ENCODE measurements around the gene GSTA4.

GSTA4 gene, protein sequence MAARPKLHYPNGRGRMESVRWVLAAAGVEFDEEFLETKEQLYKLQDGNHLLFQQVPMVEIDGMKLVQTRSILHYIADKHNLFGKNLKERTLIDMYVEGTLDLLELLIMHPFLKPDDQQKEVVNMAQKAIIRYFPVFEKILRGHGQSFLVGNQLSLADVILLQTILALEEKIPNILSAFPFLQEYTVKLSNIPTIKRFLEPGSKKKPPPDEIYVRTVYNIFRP

DNA sequence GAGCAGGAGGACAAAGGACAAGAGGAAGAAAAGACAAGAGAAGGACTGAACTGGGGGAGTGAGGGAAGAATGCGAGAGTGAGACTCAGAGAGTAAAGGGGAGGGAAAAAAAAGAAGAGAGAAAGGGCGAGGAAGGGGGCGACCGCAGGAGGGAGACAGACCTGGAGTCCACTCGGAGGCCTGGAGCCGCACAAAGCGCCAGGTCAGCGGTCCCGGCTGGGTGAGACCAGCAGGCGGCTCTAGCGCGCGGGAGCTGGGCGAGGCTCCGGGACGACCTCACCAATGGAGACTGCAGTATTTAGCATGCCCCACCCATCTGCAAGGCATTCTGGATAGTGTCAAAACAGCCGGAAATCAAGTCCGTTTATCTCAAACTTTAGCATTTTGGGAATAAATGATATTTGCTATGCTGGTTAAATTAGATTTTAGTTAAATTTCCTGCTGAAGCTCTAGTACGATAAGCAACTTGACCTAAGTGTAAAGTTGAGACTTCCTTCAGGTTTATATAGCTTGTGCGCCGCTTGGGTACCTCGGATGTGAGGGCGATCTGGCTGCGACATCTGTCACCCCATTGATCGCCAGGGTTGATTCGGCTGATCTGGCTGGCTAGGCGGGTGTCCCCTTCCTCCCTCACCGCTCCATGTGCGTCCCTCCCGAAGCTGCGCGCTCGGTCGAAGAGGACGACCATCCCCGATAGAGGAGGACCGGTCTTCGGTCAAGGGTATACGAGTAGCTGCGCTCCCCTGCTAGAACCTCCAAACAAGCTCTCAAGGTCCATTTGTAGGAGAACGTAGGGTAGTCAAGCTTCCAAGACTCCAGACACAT is at the start of gene GSTA4:
TSS of gene GSTA4 (minus strand) at position 196 of the 824 bp plus-strand sequence. CDS start 1,041 bp downstream, outside the sequence.
- peak; percentile 99 for DNase-seq

DNA sequence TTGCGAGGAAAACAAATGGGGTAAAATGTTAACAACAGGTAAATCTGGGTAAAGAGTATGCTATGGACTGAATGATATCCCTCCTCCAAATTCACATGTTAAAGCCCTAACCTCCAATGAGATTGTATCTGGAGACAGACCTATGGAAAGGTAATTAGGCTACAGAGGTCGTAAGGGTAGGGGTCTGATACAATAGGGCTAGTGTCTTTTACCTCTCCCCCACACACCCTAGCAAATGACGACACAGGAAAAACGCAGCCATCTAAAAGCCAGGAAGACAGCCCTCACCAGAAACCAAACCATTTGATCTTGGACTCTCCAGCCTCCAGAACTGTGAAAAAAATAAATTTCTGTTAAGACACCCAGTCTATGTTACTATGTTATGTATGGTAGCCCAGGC is 49.5 kb upstream of the GSTA4 start:
- no peak for DNase-seq

DNA sequence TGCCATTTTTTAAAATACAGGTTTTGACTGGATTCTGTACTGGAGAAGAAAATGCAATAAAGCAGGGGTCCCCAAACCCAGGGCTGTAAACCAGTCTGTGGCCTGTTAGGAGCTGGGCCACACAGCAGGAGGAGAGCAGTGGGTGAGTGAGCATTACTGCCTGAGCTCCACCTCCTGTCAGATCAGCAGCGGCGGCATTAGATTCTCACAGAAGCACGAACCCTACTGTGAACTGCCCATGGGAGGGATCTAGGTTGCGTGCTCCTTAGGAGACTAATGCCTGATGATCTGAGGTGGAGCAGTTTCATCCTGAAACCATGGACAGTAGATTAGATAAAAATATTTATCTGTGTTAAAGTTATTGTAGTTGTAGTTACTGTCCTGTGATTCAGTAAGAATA is 49.0 kb upstream of the GSTA4 start:
- peak; percentile 80 for DNase-seq

DNA sequence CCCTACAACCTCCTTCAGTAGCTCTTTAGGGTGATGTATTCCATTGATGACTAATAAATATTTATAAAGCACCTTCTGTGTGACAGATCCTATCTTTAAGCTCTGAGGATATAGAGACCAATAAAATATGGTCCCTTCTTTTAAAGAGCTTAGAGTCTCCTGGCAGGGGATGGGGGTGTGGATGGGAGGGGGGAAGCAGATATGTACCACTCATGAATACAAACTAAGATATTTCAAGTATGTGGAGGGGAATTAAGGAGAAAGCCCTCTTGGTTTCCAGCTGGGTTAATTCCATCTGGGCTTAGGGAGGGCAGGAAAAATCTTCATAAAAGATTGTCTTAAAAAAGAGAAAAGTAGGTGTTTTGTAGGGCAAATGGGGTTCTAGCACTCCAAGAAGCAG is 48.5 kb upstream of the GSTA4 start:
- peak; percentile 63 for DNase-seq

DNA sequence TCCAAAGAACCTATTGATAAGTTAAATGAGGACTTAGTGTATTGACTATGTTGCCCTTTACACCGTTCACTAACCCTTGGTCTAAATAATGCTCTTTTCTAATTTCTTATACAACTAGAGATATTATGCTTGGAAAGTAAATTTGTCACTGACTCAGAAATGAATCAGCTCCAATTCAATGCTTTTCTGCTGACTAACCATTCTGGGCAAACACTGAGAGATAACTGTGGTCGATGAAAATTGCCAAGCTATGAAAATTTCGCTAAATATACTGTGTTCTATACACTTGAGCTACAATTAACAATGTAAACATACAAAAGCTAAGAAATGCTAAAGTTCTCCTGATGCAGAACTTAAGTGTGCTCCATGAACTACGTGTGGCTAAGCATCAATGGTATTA is 47.0 kb upstream of the GSTA4 start:
- DNase-seq: peak; percentile 92

DNA sequence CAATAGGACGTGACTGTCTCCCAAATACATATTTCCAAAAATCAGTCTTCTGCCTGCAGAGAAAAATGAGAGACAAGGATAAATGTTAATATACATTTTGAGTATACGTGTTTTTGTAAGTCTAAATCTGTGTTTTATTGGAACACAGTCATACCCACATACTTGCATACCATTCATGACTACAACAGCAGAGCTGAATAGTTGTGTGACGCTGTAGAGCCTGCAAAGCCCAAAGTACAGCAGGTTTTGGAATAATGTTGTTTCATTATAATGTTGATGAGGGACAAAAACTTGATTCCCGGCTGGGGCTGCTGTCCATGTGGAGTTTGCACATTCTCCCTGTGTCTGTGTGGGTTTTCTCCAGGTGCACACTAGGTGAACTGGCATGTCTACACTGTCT is 46.3 kb upstream of the GSTA4 start:
- DNase-seq: peak; percentile 67

DNA sequence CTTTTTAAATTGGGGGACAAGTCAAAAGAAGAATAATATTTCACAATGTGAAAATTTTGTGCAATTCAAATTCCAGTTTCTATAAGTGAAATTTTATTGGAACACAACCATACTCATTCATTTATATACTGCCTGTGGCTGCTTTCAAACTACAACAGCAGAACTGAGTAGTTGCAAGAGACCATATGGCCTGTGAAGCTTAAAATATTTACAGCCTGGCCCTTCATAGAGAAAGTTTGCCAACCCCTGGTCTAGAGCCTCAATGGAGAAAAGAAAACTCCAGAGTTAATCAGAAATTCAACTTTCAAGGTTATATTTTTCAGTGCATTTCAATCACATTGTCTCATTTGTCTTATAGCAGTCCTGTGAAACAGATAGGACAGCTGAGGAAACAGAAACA is 43.5 kb upstream of the GSTA4 start:
- DNase-seq: no peak

DNA sequence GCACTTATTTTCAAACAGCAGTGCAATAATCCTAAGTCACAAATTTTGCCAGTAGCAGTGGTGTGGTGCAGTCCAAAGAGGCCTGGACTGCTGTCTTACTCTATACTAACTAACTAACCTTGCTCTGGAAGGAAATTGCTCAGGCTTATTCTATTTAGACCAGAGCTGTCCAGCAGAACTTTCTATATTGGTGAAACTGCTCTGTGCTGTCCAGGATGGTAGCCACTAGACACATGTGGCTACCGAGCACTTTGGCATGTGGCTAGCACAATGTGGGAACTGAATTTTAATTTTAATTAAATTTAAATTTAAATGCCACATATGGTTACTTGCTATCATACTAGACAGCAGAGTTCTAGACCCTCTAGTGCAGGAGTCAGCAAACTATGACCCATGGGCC is 43.1 kb upstream of the GSTA4 start:
- DNase-seq: no peak

DNA sequence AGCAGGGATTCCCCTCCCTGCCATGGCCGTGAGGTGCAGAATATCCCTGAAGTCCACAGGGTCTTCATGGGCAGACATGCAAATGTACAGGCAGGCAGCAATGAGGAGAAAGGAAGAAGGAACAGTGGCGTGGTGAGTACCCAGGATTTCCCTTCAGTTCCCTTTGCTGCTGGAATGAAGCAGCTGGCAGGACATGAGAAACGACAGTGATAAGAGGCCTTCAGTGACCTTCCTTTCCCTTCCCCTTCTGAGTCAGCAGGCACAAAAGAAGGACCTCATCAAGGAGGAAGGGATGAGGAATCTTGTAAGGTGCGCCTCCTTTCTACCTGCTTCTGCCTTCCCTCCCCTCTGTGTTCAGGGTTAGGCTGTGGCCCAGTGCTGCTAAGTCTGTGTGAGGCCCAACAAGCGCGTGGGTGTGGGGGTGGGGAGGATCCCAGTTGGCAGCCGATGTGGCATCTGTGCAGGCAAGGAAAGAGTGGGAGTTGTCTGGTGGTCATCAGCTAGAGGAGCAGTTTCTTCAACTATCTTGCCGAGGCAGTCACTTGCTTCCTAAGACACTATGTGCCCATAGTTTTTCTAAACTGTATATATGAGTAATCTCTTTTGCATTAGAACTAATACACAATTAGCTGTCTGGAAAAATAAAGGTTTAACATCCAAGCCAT is 40.6 kb upstream of the GSTA4 start:
- peak; percentile 25 for DNase-seq

DNA sequence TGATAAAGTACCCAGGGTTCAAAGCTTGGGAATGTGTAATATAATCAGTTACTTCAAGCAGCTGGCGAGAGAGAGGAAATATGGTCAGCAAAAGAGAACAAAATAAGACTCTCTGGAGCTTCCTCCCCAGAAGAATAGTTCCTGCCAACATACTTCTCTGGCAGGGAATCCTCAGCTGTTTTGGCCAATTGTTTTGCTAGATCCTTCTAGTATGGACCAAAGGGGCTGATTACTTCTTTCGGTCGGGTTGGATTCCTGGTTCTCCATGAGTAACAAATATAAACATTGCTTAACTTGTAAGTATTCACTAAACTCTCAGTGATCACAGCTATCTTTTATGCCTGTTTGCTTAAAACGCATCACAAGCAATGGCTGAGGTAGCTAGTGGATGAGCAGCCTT is 38.7 kb upstream of the GSTA4 start:
- peak; percentile 67 for DNase-seq

DNA sequence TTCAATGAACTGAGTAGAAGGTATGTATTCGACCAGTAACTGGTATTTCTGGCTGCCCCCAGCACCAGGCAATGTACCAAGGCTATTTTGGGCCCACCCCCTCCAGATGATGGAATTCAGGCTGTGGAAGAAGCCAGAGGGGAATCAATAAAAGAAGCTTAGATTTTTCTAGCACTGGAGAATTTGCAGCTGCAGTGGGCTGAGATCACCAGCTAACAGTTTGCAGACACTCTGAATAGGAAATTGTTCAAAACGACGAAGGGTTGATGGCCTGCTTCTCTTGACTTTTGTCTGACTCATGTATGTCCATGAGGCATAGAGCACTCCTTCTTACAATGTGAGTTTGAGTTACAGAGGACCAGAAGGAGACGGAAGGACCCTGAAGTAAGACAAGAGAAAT is 37.8 kb upstream of the GSTA4 start:
- DNase-seq: no peak

DNA sequence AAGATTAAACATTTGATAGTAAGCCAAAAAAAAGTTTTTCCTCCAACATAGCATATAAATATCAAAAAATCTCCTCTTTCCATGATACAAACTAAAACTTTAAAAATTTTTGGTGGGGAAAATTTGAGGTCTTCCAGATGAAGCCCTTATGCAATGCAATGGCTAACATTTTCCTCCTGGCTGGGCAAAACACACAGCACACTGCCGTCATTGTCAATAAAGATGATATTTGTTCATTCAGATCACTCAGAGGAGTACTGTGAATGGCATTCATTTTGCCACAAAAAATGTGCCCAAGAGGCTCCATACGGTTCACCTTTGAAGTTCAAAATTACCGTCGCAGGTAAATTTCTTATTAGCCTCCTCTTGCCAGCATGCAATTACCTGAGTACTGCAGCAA is 36.2 kb upstream of the GSTA4 start:
- no peak for DNase-seq

DNA sequence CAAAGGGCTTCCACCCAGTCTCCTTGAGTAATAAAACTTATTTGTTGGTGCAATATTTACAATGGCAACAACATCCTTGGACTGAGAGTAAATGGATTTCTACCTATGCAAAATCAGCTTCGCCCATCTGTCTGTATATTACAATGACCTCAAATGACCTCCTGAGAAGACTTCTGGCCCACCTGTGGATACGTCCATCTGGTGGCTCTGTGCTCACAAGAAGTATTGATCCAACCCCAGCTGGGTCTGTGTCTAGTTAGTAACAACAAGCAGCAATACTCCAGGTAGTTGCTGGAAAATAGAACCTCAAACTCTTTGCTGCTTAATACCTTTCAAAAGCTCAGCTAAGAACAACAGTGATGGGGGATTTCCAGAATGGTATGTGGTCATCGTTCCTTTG is 34.7 kb upstream of the GSTA4 start:
- DNase-seq: no peak

DNA sequence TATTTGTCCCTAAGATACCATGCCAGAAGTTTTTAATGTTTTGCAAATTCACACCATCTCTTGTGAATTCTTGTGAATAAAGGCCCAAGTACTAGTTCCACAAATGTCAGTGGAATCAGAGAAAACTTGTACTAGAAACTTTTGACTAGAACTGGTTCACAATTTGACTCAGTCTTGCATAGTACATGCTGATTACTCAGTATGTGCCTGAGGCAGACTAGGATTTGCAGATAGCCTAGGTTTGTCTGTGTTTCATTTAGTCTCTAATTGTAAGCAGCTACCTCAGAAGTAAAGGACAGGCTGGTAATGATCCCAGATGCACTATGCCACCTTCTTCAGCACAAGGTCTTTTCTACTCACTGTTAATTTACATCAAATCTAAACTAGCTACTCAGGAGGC is 34.2 kb upstream of the GSTA4 start:
- no peak for DNase-seq

DNA sequence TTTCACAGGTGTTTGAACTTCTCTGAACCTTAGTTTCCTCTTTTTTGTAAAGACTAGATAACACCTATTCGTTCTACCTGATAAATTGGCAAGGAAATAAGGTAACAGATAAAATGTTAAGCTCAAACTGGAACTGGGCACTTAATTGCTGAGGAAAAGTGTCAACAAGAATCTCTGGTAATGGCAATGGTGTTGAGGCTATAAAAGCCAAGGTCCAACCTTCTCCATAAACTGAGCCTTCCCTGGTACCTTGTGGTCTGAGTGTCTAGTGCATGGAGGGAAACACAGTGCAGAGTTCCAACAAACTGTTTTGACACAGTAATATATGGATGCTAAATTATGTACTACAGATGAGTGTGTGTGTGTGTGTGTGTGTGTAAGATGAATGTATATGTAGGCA is 33.4 kb upstream of the GSTA4 start:
- no peak for DNase-seq

DNA sequence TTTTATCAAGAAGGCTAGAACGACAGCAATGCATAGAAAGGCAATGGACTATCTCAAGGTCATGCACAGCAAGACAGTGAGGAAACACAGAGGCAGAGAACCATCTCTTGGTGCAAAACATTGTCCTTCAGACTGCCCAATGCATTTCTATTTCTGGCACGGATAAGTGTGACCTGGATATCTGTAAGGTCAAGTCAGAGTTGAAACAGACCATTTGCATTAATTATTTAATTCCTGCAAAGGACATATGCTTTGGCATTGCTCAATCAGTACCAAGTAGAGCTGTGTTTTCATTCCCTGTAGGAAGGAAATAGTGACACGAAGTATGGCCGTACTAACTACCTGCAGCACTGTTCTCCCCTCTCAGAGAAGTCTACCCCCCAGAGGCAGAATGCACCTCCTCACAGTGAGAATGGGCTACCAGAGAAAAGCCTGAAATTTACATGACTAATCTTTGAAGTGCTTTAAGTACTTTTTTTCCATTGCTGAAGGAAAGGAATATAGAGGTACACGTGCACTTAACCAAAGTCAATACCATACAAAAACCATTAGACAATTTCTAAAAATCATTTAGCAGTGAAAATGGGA is 32.1 kb upstream of the GSTA4 start:
- no peak for DNase-seq

DNA sequence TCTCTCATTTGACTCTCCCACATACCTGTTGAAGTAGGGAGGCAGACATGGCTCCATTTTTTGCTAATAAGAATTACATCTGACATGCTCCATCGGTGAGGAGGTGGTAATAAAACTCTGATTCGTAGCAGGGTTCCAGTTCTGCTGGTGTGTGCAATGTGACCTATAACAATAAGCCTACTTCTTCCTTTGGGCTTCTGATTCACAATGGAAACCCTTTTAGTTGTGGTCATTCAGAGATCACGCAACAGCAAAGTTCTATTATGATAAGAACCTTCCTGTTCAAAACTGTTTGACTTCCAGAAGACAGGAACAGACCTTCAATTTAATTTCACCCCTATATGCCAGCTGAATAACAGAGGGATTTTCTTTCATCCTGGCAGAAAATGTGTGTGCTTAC is 31.4 kb upstream of the GSTA4 start:
- DNase-seq: no peak

DNA sequence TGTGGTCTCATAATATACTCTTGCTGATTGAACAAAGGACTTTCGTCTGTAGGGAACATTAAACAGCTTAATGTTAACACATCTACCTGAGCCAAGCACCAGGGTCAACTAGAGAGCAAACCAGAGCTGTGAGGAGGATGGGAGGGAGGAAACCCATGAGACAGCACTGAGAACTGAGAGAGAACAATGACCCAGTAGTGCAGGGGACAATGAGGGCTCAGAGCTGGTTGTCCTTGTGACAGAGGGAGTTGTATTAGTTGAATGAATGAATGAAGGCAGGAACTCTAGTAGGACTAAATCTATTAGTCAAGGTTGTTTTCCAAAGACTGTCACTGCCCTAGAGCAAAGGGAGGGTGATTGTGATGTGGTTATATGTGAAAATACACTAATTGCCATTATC is 28.2 kb upstream of the GSTA4 start:
- no peak for DNase-seq

DNA sequence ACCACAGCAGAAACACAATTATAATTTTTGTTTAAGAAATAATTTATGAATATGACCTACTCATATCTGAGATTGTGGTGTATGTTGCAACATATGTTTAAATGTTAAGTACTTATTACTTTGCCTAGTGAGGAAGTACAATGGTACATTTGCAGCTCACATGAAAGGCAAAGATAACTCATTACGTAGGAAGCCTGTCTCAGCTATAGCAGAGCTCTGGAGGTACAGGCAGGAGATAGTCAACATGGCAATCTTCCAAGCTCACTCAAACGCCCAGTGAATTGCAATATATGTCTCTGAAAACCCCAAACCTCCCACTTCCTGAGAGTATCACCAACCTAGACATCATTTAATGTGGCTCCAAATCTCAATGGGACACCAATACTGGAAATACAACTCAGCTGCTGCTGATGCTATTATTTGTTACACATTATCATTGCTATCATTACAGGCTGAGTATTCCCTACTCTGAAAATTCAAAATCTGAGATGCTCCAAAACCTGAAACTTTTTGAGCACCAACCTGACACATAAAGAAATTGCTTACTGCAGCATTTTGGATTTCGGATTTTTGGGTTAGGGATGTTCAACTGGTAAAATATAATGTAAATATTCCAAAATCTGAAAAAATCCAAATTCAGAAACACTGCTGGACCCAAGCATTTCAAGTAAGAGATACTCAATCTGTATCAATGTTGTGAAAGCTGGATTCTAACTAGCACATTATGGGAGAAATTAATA is 25.1 kb upstream of the GSTA4 start:
- no peak for DNase-seq

DNA sequence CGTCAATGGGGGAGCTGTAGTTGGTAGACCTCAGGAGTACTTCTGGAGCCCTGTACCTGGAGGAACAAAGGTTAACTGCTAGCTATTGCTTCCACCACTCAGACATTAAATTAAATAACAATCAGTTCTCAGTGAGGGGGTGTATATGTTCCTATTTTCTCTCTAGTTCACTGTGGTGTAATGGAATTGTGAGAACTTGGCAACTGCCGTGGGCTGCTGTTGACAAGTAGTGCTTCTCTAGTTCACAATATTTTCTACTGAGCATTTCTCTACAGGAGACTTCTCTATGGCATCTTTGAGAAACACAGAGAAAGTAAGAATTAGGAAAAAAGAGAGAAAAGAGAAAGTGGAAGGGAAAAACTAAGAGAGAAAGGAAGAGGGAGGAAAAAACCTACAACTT is 23.4 kb upstream of the GSTA4 start:
- DNase-seq: no peak

DNA sequence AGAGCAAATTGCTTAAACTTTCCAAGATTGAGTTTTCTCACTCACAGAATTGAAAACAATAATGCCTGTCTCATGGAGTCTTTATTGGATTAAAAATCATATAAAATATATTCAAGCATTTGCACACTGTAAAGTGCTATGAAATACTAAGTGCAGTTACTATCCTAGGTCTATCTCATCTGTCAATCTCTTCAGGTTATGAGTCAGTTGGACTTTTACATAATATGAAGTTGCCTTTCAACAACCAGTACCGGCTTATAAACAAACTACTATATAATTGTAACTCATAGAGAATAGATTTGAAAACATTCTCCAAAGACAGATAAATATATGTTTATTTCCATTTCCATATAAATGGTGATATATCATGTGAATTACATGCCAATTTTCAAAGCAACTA is 20.4 kb upstream of the GSTA4 start:
- DNase-seq: no peak

DNA sequence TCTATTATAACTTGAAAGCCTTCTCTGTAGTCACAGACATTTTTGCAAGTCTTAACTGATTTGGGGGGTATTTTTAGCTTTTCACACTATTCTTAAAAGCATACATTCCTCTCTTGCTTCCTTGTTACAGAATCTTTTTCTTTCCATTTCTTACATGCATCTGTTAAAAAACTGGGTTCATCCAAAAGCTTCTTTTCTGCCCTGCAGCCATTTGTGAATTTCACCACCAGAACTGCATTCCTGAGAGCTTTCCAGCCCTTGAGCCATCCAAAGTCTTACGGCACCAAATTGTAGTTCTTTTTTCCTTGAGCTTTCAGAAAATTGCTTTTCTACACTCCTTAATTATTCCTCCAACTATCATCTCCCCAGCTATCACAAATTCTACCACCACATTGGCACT is 19.7 kb upstream of the GSTA4 start:
- DNase-seq: no peak

DNA sequence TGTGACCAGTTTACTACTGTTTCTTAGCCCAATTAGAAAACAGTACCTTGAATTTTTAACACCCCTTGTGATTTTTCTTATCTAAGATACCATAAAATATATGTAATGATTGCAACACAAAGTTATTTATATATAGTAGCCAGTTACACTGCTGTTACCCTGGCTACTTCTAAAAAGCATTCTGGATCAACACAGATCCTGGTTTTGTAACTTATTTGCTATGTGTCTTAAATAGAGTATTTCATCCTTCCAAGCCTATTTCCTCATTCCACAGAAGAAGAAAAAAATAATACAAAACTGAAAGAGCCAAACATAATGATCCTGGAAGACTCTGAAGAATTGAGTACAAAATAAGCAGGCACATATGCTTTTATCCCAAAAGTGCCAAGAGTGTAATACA is 19.0 kb upstream of the GSTA4 start:
- no peak for DNase-seq
